Endometrium (tissue), 2 donors: ENCODE measurements around the gene TNIK.
"Not testable (repeated sequence)": the region's sequence is repeated elsewhere in the genome, so short reads cannot be mapped to it uniquely, and the experiment has no call there.

Experiments used
- FAIRE-seq: peaks from 2 replicates; lab custom pipeline; 2012; peaks lifted over from hg19 to GRCh38; lab: Jason Lieb, UNC
- donor health status: control.
- donor health status: control.

Gene TNIK

DNA sequence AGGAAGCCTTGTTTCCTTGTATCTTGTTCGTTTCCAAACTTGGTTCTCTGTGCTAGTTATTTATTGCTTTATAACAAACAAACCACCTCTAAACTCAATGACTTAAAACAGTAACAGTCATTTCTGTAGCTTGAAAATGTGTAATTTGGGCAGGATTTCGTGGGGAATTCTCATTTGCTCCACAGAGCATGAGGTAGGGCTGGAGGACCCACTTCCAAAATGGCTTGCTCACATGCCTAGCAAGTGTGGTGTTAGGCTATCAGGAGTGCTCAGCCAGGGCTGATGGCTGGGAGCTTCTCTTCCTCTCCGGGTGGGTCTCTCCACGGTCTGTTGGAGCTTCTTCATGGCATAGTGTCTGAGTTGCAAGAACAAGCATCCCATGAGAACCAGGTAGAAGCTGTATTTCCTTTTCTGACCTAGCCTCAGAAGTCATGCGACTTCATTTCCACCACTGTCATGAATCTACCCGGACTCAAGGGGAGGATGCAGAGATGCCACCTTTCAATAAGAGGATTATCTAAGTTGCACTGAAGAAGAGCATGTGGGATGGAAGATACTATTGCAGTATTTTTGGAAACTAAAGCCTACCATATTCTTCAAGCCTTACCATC is 8.2 kb upstream of the TNIK start:
- no peak for FAIRE-seq

DNA sequence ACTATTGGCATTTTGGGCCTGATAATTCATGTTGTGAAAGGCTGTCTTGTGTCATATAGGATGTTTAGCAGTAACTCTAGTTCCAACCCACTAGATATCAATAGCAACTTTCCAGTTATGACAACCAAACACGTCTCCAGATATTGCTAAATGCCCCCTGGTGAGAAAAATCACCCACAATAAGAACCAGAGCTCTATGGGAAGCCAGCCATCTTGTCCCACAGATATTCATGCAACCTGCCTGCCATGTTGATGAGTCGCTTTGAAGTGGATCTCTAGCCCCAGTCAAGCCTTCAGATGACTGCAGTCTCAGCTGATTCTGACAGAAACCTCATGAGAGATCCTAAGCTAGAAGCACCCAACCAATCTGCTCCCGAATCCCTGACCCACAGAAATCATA is 5.6 kb upstream of the TNIK start:
- no peak for FAIRE-seq

- FAIRE-seq: no peak
These were observed 4.3 kb upstream of the TNIK start for GRCh38 chr3:171464462-171464861.

DNA sequence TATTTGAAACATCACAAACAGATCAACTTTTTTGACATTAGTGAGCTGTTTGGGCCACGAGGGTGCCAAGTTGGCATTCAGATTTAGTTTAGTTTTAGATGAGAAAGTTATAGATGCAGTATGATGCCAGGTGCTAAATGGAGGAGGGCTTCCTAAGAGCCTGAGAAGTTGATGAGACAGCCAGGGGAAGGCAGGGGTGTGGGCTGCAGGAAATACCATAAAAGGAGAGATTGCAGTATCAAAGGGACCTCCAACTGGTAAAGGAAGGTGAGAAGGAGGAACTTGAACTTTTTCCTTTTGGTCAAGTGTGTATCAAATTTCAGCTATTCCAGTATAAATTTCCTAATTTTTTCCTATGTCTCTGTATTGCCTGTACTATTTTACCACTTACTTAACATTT is 2.0 kb upstream of the TNIK start:
- no peak for FAIRE-seq

- FAIRE-seq: no peak
These were observed 1.3 kb upstream of the TNIK start for GRCh38 chr3:171461525-171461917.

GRCh38 chr3:171460725-171461524 is 720 bp upstream of the TNIK start:
- FAIRE-seq: no peak

GRCh38 chr3:171459137-171459941 is 866 bp downstream of the TNIK start:
- FAIRE-seq: no peak

DNA sequence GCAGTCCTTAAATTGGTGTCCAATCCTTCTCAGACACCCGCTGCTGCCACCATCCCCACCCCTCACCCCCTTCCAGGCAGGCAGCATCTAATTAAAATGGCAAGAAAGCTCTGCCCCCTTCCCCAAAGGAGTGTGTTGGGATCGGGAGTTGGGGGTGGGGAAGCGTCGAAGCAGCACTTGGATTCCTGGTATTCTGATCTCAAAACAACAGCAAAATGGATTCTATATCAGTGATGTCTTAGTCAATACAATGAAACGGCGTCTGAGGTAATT is 1.4 kb downstream of the TNIK start:
- FAIRE-seq: no peak

- FAIRE-seq: no peak
These were observed 1.9 kb downstream of the TNIK start for GRCh38 chr3:171458071-171458863.

GRCh38 chr3:171457607-171458061 is 2.6 kb downstream of the TNIK start:
- FAIRE-seq: no peak

DNA sequence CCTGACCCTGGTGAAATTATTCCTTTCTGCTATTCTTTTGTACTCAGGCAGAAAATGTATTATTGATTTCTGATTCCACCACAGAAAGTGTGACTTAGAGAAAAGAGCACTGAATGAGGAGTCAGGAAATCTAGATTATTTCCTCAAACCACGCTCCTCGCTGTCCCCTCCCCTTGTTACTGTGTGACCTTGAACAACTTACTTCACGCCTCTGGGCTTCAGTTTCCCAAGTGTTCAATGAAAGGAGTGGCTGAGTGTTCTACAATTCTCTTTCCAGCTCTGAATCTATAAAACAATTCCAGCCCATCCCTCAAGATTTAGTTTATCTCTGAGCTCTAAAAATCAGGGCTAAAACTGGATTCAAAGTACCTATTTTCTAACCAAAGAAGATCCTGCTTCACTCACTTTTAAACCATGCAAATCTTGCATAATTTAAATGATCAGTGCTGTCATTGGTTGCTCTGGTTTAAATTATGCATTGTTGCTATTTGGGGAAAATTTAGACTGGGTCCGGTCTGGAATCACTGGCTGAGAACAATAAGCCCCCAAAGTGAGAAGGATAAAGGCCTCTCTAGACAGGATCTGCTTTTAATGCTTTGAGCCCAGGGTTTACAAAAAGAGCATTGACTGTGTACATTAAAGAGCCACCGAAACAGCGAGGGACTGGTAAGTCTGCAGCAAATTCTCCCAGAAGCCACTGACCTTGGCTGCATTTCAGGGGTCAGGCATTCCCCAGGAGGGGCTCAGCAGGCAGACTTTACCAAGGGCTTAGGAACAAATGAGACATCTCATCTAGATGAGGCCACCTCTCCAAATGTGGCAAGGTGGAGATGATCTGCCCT is 3.2 kb downstream of the TNIK start:
- FAIRE-seq: no peak

DNA sequence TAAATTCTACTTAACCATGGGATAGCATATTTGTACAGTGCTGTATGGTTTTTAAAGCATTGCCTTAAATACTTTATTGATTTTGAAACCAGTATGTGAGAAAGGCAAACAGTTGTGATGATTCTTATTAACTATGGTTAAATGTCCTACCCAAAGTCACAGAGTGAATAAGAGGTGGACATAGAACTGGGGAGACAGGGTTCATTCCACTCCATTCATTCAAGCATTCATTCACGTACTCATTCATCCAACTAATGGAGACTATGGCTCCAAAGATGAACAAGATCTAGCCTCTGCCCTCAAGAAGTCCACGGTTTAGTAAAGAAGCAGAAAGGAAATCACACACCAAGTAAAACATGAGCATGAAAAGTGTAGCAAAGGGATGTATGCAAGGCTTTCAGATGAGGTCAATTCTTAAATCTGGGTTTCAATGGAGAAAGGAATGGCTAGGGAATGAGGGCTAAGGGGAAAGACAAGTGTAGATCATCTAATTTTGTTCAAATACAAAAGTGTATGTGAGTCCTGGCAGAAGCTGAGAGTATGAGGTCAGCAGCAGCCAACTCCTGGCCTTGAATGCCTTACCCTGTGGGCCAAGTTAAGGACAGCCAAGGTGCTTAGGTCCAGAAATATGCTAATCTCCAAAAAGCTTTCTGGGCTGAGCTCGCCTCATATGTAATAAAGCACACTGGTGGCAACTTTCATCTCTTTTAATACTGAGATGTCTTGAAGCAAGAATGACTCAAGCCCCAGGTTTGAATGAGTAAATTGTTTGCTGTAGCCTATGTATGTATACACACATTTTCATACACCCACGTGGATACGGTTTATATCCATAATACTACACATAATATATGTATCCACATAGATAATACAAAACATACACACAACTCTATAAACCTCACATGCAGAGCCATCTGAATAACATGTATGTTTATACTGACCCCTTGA is 4.3 kb downstream of the TNIK start:
- FAIRE-seq: no peak

DNA sequence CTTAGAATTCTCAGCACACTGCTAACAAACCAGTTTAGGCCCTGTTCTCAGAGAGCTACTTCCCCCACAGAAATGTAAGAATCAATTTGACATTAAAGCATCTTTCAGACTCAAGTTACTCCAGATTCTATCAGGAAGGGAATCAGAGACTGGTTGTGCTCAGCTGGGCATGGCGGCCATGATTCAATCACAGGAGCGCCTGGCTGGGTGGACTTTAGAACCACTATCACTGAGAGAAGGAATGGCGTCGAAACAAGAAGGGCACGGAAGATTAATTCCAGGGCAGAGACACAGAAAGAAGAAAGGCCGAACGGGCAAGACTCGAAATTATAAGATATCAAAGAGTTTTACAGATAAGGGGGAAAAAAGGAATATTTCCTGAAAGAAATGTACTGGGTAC is 6.2 kb downstream of the TNIK start:
- FAIRE-seq: no peak

GRCh38 chr3:171453180-171453886 is 6.9 kb downstream of the TNIK start:
- FAIRE-seq: no peak

DNA sequence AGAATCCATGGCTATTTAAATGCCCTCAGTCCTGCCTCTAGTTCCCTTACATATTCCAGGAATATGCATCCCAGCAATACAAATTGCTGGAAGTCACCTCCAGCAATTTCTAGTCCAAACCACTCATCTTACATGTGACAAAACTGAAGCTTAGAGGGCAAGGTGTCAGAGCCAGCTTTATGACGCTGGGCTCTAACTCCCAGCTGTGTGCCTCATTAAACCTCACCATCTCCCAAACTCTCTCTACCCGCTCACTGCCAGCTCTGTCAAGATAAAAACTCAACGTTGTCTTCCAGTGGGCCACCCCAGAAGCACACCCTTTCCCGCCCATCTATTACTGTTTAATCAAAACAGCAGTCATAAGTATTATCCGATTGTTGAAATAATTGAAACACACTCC is 7.9 kb downstream of the TNIK start:
- no peak for FAIRE-seq

- no peak for FAIRE-seq
These were observed 8.3 kb downstream of the TNIK start for GRCh38 chr3:171451915-171452314.

- FAIRE-seq: not testable (repeated sequence)
These were observed 12.7 kb downstream of the TNIK start for GRCh38 chr3:171447579-171447891.

GRCh38 chr3:171446801-171447578 is 13.2 kb downstream of the TNIK start:
- FAIRE-seq: no peak

DNA sequence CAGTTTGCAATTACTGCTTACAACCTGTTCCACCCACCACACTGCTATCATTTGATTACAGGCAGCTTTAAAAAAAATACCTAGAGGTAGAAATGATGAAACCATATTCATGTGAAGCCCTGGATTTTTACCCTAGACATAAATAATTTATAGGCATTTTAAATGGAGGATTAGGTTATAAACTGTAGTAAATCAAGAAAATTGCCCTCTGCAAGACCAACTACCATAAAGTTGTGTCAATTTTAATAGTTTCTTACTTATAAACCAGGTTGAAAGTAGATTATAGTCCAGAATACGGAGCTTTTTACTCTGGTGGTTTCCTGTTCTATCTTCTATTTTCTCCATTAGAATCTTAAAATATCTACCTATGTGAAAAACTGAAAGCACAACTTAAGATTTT is 13.9 kb downstream of the TNIK start:
- FAIRE-seq: no peak
